Measurements from ENCODE around the gene RIOK1. TPM values are rescaled to one million over a fixed set of nuclear protein-coding genes. Genes with fewer than 3 reads are reported as not detected.

The RIOK1 gene
- total RNA-seq, 1 experiment from 2014 or later = 39.0 TPM

DNA sequence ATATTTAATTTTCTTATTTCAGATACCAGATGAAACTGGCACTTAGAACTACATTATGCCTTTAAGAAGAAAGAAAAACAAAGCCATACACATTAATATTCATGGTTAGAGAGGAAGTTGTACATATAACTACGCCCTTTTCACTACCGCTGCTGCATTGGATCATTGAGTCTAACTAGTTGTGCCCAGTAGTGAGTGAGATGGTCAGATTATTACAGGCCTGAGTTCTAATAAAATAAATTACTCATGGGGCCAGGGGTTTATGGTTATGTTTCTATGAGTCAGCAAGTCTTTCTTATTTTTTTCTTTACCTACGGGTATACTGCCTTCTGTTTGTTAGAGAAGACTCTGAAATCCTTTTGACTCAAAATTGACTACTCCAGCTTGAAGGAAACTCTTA, 11.5 kb downstream of the RIOK1 start:
- Histone ChIP-seq H3K36me3 (ENCODE audit: control insufficient read depth in 1 of 2, insufficient read depth in 2 of 2, low read length in 2 of 2) (peaks cover 49 to 55% of the 10 kb centered on the region in 2 experiments), H3K9ac (ENCODE audit: low read length) (no peak overlapping the region), H3K4me3 (replicated peaks in 1 of 2; ENCODE audit: low read depth in 1 of 2, low read length in 2 of 2) (no peak overlapping the region), H3K27ac (ENCODE audit: low read depth, low read length) (no peak overlapping the region), H3K4me1 (ENCODE audit: control insufficient read depth in 1 of 2, insufficient read depth in 2 of 2, low read length in 2 of 2) (no peaks in the 10 kb centered on the region), H3K9me2 (ENCODE audit: insufficient read depth) (no peaks in the 10 kb centered on the region), H3K79me2 (ENCODE audit: insufficient read depth, low read length) (peaks cover 10% of the 10 kb centered on the region), H3K4me2 (ENCODE audit: low read length) (no peak overlapping the region), H4K20me1 (ENCODE audit: insufficient read depth) (peaks cover 4% of the 10 kb centered on the region), H3K27me3 (ENCODE audit: insufficient read depth, low read length) (no peaks in the 10 kb centered on the region), H3K9me3 (ENCODE audit: control insufficient read depth in 1 of 2, insufficient read depth in 1 of 2, low read depth in 1 of 2, low read length in 2 of 2) (no peaks in the 10 kb centered on the region), H2AFZ (ENCODE audit: low read depth, low read length, poor library complexity, severe bottlenecking) (no peak overlapping the region)
- ChIA-PET CTCF (no interaction called here), POLR2A (no interaction called here), RAD21 (ENCODE audit: low non-redundant PET in 1 of 2, low total read pairs in 2 of 2, uncharacterized antibody in 2 of 2, unreplicated experiment in 2 of 2) (no interaction called here)
- intact Hi-C loops (cut with micrococcal nuclease) = loop anchor here (5.0 kb wide), 1 partner anchor 104 kb away; no protein-coding TSS in a partner anchor
- TF ChIP-seq ZFX (IDR thresholded peaks at IDR 0.05) = no peak
- no peak for TF ChIP-seq FOSL1 (IDR thresholded peaks at IDR 0.05; ENCODE audit: low read depth)
- TF ChIP-seq, protein P1, sequence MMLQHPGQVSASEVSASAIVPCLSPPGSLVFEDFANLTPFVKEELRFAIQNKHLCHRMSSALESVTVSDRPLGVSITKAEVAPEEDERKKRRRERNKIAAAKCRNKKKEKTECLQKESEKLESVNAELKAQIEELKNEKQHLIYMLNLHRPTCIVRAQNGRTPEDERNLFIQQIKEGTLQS (IDR thresholded peaks at IDR 0.05) = no peak
- no peak for TF ChIP-seq SIN3A (IDR thresholded peaks at IDR 0.05; ENCODE audit: low read depth)
- TF ChIP-seq CBX3 (IDR thresholded peaks at IDR 0.05; ENCODE audit: low read depth) = no peak
- TF ChIP-seq ZNF274 (IDR thresholded peaks at IDR 0.05; ENCODE audit: low read depth, low read length) = no peak
- no peak for TF ChIP-seq CEBPB (IDR thresholded peaks at IDR 0.05; ENCODE audit: low read depth)
- TF ChIP-seq, protein P2, sequence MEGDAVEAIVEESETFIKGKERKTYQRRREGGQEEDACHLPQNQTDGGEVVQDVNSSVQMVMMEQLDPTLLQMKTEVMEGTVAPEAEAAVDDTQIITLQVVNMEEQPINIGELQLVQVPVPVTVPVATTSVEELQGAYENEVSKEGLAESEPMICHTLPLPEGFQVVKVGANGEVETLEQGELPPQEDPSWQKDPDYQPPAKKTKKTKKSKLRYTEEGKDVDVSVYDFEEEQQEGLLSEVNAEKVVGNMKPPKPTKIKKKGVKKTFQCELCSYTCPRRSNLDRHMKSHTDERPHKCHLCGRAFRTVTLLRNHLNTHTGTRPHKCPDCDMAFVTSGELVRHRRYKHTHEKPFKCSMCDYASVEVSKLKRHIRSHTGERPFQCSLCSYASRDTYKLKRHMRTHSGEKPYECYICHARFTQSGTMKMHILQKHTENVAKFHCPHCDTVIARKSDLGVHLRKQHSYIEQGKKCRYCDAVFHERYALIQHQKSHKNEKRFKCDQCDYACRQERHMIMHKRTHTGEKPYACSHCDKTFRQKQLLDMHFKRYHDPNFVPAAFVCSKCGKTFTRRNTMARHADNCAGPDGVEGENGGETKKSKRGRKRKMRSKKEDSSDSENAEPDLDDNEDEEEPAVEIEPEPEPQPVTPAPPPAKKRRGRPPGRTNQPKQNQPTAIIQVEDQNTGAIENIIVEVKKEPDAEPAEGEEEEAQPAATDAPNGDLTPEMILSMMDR (IDR thresholded peaks at IDR 0.05 in 2 of 3, conservative IDR thresholded peaks at IDR 0.05 in 1 of 3; ENCODE audit: borderline replicate concordance in 1 of 3, insufficient read depth in 1 of 3, low read depth in 2 of 3, low read length in 2 of 3) = no peak
- TF ChIP-seq POLR2AphosphoS5 (IDR thresholded peaks at IDR 0.05; ENCODE audit: low read depth, low read length) = no peak
- no TSS peak for BruUV-seq (replicated peaks)
- DNase-seq (ENCODE audit: low read depth, low spot score) (no peak), ATAC-seq (no peak)

DNA sequence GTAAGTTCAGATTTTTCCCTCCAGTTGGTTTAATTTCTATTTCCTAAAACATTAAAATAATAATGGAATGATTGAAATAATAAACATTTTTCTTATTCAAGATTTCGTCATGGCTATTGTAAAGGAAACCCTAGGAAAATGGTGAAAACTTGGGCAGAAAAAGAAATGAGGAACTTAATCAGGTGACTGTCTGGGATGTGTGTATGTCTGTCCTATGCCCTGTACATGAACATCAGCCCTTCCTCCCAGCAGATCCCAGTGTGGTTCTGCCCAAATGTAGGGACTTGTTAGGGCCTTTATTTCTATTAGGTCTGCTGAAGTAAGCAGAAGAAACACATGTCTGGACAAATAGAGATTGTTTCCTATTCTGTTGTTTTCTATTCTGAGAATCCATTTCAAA, 13.1 kb downstream of the RIOK1 start:
- no TSS peak for BruUV-seq (replicated peaks)
- RAD21 ChIA-PET (ENCODE audit: low non-redundant PET in 1 of 2, low total read pairs in 2 of 2, uncharacterized antibody in 2 of 2, unreplicated experiment in 2 of 2) = no interaction called here
- Histone ChIP-seq H2AFZ (ENCODE audit: low read depth, low read length, poor library complexity, severe bottlenecking) (no peak overlapping the region), H3K27me3 (ENCODE audit: insufficient read depth, low read length) (no peaks in the 10 kb centered on the region), H3K36me3 (ENCODE audit: control insufficient read depth in 1 of 2, insufficient read depth in 2 of 2, low read length in 2 of 2) (peaks cover 51 to 64% of the 10 kb centered on the region in 2 experiments), H3K9ac (ENCODE audit: low read length) (no peak overlapping the region), H3K27ac (ENCODE audit: low read depth, low read length) (no peak overlapping the region), H3K4me3 (replicated peaks in 1 of 2; ENCODE audit: low read depth in 1 of 2, low read length in 2 of 2) (no peak overlapping the region), H3K4me1 (ENCODE audit: control insufficient read depth in 1 of 2, insufficient read depth in 2 of 2, low read length in 2 of 2) (no peaks in the 10 kb centered on the region), H3K9me3 (ENCODE audit: control insufficient read depth in 1 of 2, insufficient read depth in 1 of 2, low read depth in 1 of 2, low read length in 2 of 2) (no peaks in the 10 kb centered on the region), H3K79me2 (ENCODE audit: insufficient read depth, low read length) (peaks cover 10% of the 10 kb centered on the region), H3K4me2 (ENCODE audit: low read length) (no peak overlapping the region), H3K9me2 (ENCODE audit: insufficient read depth) (no peaks in the 10 kb centered on the region), H4K20me1 (ENCODE audit: insufficient read depth) (peaks cover 4% of the 10 kb centered on the region)
- CTCF ChIA-PET = no interaction called here
- intact Hi-C loops (cut with micrococcal nuclease) = loop anchor here (5.0 kb wide), 1 partner anchor 105 kb away; no protein-coding TSS in a partner anchor
- ATAC-seq (no peak), DNase-seq (ENCODE audit: low read depth, low spot score) (no peak)
- POLR2A ChIA-PET = no interaction called here
- TF ChIP-seq CBX3 (IDR thresholded peaks at IDR 0.05; ENCODE audit: low read depth) = no peak
- no peak for TF ChIP-seq SIN3A (IDR thresholded peaks at IDR 0.05; ENCODE audit: low read depth)
- no peak for TF ChIP-seq TCF7L2 (IDR thresholded peaks at IDR 0.05; ENCODE audit: borderline replicate concordance, extremely low read depth, insufficient read depth, insufficient read length)
- TF ChIP-seq SRF (IDR thresholded peaks at IDR 0.05; ENCODE audit: low read depth) = no peak
- TF ChIP-seq ZNF274 (IDR thresholded peaks at IDR 0.05; ENCODE audit: low read depth, low read length) = no peak
- TF ChIP-seq, protein P3, sequence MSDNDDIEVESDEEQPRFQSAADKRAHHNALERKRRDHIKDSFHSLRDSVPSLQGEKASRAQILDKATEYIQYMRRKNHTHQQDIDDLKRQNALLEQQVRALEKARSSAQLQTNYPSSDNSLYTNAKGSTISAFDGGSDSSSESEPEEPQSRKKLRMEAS (IDR thresholded peaks at IDR 0.05) = no peak
- TF ChIP-seq JUND (IDR thresholded peaks at IDR 0.05) = no peak
- no peak for TF ChIP-seq SP1 (IDR thresholded peaks at IDR 0.05; ENCODE audit: low read depth)
- no peak for TF ChIP-seq RAD21 (IDR thresholded peaks at IDR 0.05; ENCODE audit: low read depth)
- no peak for TF ChIP-seq ZFX (IDR thresholded peaks at IDR 0.05)
- TF ChIP-seq YY1 (IDR thresholded peaks at IDR 0.05; ENCODE audit: extremely low read depth, insufficient replicate concordance, low read depth, low read length) = no peak
